ENCODE measurements around the gene TAPT1.

DNA sequence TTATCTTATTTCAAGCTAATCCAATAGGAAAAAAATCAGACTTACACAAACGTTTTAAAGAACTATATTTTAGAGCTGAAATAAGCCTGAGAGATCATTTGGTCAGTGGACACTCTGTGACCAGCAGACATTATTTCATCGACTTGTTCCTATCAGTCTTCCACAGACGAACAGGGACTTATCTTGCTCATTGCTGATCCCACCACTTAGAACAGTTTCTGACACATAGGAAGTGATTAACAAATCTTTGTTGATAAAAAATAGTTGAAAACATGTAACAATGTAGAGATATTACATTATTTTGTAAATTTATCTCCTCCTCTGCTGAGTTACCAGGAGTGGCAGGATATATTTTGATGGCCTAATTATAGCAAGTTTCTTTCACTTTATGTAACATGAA is 65.8 kb downstream of the TAPT1 start:
- TF ChIP-seq CTCF (IDR thresholded peaks at IDR 0.05; ENCODE audit: poor library complexity, severe bottlenecking), result no peak
- TF ChIP-seq POLR2AphosphoS5 (IDR thresholded peaks at IDR 0.05), result no peak
- no peak for TF ChIP-seq MXI1 (conservative IDR thresholded peaks at IDR 0.05; ENCODE audit: poor library complexity, severe bottlenecking)
